NCI-H510A treated with DMSO at 0.1 percent for 48 hours (cell line): ENCODE data around the gene ARID1B.
A peak's percentile ranks its signal among the peaks of the same experiment; 100 is the strongest.

Experiments used
- DNase-seq: peaks from one replicate; lab custom pipeline; 2025; lab: John Stamatoyannopoulos, UW

ARID1B gene

GRCh38 chr6:156773935-156774852, 3.0 kb upstream of the ARID1B start:
- no peak for DNase-seq

- peak; percentile 14 for DNase-seq
These were observed 2.2 kb upstream of the ARID1B start for GRCh38 chr6:156774863-156775405.

- DNase-seq, result no peak
These were observed 1.5 kb upstream of the ARID1B start for GRCh38 chr6:156775717-156776116.

GRCh38 chr6:156776470-156776839, 723 bp upstream of the ARID1B start:
- DNase-seq, result peak; percentile 67

- no peak for DNase-seq
These were observed 637 bp downstream of the ARID1B start for GRCh38 chr6:156777577-156778453.

- peak; percentile 36 for DNase-seq
These were observed 1.5 kb downstream of the ARID1B start for GRCh38 chr6:156778454-156779205.

- DNase-seq, result no peak
These were observed 2.3 kb downstream of the ARID1B start for GRCh38 chr6:156779206-156780094.

GRCh38 chr6:156780102-156780641, 3.0 kb downstream of the ARID1B start:
- peak; percentile 90 for DNase-seq

GRCh38 chr6:156780962-156781853, 4.0 kb downstream of the ARID1B start:
- DNase-seq, result no peak

- no peak for DNase-seq
These were observed 4.9 kb downstream of the ARID1B start for GRCh38 chr6:156781861-156782631.

- no peak for DNase-seq
These were observed 5.6 kb downstream of the ARID1B start for GRCh38 chr6:156782691-156783320.

- no peak for DNase-seq
These were observed 6.8 kb downstream of the ARID1B start for GRCh38 chr6:156783958-156784357.

- no peak for DNase-seq
These were observed 9.5 kb downstream of the ARID1B start for GRCh38 chr6:156786652-156787051.

GRCh38 chr6:156787569-156788492, 10.7 kb downstream of the ARID1B start:
- DNase-seq, result no peak

- DNase-seq, result no peak
These were observed 12.1 kb downstream of the ARID1B start for GRCh38 chr6:156789081-156789943.

GRCh38 chr6:156790711-156791319, 13.6 kb downstream of the ARID1B start:
- no peak for DNase-seq
